IPS-NIHi11 (cell line): ENCODE measurements around the gene RXFP2.
A peak's percentile ranks its signal among the peaks of the same experiment; 100 is the strongest.

Experiments
- DNase-seq: peaks from one replicate; pipeline ENCODE4 v3.0.0; 2012; ENCODE audit warnings: mixed read lengths, low spot score

Gene RXFP2

DNA sequence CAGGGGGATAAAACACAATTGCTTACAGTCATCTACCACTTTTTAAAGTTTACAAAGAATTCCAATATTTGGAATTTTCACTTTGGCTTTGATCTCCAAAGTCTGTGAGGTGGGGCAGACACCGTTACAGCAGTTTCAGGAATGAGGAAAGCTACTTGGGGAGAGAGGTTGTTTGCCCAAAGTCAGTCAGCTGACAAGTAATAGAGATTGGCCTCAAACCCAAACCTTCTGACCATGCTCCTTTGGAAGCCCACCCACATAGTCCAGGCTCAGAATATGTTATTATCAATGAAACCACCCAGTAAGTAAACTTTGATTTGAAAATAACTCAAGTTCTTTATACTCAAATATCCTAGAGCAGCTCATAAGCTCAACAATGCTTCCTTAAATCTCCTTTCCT lies 29.0 kb downstream of the RXFP2 start:
- no peak for DNase-seq

DNA sequence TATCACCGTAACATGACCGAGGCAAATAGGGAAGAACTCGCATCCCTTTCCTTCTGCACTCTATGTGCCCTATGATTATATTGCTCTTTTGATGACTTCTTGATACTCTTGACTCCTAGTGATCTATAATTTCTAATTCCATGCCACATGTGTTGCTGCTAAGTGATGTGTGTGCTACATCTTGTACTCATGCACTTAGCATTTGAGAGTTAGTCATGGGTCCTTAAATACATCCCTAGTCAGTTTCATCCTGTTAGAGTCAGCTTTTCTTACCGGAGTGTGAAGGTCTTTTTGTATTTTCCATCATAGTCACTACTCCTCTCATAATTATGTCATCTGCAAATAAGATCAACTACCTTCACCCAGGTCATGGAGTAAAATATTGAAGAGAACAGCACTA lies 30.2 kb downstream of the RXFP2 start:
- no peak for DNase-seq

DNA sequence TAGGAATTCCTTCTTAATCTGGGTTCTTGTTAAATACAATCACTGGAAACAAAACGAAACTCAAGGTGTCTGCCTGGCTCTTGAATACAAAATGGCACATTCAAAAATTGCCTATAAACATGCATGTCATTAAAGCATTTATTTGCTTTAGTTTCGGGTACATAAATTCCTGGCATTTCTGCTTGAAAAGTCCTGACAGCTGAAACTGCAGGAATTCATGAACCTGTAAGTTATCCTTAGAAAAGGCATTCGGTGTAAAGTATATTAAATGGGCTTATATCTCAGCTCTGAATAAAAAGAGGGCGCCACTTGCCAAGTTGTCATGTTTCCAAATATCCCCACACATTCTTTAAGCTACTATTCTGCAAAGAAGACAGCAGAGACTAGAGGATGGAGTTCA lies 32.9 kb downstream of the RXFP2 start:
- no peak for DNase-seq

- DNase-seq: no peak
Observed at GRCh38 chr13:31773538-31773937, 34.2 kb downstream of the RXFP2 start.

DNA sequence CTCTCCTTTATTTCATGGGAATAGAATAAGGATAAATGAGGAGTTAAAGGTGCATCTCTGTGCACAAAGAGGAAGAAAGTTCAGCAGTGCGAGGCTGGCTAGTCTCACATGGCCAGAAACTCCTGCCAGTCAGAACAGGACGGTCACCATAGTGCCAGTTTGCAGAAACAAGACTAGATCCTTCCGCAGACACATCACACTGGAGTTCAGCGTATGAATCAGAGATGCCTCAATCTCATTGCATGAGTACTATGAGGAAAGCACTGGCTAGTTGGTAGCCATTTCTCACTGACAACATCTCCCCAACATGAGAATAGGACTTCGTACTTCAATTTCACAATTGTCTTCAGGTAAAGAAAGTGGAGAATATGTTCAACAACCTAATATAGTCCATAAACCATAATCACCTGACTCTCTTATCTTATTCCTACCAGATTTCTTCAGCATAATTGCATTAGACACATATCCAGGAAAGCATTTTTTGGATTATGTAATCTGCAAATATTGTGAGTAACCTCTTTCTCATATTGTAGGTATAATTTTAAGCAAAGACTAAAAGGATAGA lies 34.9 kb downstream of the RXFP2 start:
- no peak for DNase-seq

- DNase-seq: no peak
Observed at GRCh38 chr13:31775148-31775547, 35.8 kb downstream of the RXFP2 start.

- DNase-seq: no peak
Observed at GRCh38 chr13:31775686-31776085, 36.4 kb downstream of the RXFP2 start.

DNA sequence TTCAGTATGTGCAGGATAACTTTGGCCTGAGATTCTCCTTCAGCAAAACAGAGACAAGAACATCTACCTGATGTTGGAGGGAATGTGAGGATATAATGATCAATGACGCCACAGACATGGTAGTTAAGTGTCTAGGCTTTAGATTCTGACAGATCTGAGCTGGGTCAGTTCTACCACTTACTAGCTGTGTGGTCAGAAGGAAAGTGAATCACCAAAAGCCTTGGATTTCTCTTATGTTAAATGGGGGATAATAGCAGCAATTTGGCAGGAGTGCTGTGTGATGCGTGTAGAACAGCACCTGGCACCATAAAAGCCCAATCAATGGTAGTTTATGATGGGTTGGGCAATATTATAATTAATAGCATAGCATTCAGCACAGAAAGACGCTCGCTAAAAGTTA lies 41.7 kb downstream of the RXFP2 start:
- DNase-seq: no peak

DNA sequence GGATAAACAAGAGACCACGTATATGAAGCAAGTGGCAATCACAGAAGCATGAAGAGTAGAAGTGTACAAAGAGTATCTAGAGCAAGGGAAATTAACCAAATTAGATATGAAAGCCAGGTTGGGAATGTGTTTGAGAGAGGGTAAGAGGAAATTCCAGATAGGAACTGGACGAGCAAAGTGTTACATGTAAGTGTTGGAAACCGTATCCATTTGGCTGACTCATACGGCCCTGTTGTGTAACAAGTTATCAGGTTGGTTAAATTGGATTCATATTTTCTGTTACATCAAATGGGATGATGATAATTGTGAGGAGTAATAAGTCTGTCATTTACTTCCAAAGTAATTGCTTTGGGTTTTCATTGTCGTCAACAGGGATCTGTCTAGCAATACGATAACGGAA lies 46.7 kb downstream of the RXFP2 start:
- DNase-seq: no peak

DNA sequence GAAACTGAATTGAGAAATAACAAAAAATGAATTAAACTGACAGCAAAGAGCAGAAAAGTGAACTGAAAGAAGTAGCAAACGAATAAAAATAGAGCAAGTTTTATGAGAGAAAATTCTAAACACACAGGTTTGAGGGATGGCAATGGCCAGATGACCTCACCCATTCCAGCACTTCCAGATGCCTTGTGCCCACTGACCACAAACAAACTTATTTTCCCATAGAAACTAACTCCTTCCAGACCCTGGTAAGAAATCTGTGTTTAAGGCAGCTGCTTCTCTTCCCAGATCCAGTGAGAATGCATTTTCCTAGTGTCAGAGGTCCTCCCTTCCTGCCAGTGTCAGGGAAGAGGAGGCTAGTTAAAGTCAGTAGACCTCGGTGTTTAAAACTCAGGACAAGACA lies 51.7 kb downstream of the RXFP2 start:
- no peak for DNase-seq

- no peak for DNase-seq
Observed at GRCh38 chr13:31793246-31793645, 53.9 kb downstream of the RXFP2 start.

- DNase-seq: no peak
Observed at GRCh38 chr13:31794452-31794851, 55.1 kb downstream of the RXFP2 start.

- peak; percentile 55 for DNase-seq
Observed at GRCh38 chr13:31797154-31797775, 57.9 kb downstream of the RXFP2 start.

DNA sequence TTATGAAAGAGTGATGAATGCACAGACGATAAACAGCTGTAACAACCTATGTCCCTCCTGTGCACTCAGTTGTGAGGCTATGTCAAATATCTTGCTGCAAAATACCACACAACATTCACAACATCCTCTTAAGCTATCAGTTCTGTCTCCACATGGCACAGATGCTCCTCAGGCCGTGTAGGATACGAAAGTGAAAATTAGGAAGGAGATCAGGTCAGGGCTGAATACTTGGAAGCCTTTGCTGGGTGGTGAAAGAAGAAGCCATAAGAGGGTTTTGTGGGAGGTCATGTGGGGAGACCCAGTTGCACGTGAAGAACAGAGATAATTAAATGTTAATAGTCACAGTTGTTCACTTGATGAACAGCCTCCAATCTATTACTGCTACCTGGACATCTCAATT lies 58.9 kb downstream of the RXFP2 start:
- no peak for DNase-seq

DNA sequence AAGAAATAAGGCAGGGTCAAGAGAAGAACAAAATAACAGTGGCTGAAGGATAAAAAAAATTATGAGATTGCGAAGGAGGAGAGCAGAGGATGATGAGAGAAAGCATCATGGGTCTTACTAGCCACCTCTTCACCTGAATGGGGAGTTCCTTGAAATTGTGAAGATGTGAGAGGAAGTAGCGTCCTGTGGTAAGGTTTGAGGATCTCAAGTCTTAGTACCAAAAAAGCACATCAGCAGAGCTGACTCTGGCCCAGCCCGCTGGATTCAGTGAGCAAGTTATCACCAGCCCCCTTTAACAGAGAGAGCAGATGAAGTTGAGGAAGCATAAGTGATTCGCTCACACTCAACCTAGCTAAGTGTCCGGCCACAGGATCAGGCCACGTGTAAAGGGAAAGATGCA lies 61.8 kb downstream of the RXFP2 start:
- DNase-seq: no peak

DNA sequence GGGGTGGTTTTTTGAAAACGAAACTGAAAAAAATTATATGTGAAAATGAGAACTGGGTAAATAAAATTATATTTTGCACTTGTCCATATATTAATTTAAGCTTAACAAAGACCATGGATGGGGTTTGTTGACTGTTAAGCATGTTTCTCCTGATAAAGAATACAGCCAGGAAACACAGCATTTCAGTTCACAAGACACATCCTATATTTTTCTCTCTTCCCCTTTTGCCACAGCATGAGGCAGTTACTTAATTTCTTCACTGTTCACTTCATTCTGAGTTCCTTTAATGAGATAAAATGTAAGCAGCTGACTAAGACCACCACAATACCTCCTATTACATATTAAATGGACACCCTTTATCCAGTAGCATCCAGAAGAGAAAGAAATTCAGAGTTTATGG lies 64.0 kb downstream of the RXFP2 start:
- no peak for DNase-seq

DNA sequence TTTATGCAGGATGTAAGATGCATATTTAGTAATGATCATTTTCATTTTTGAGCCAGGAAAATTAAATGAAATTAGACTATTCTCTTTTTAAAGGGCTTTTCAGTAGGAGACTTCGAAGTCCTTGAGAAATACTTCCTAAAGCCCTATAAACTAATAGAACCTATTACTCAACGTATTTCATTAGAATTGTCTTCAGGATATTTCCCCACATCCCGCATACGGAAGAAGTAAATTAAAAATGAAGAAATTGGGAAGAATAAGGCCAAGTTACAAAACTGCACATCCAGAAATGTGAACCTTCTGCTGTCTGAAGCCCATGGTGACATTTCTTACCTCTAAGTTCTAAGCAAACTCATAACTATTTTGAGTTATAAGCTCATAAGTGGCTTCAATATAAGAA lies 66.5 kb downstream of the RXFP2 start:
- no peak for DNase-seq

DNA sequence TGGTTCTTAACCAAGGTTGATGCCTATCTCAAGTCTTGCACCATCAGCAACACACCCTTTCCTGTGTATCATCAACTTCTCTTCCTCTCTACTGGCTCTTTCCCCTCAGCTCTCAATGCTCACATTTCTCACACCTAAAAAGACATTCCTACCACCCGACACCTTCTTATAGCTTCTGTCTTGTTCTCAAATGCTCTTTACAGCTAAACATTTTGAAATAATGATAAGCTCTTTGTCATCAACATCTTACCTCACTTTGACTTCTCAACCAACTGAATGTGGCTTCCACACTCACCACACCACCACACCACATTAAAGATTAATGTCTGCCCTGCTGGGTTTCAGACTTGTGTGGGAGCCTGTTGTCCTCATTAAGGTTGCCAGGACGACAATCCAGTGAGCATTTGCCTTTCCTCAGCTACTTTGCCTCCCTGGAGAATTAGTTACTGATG lies 67.8 kb downstream of the RXFP2 start:
- DNase-seq: no peak

DNA sequence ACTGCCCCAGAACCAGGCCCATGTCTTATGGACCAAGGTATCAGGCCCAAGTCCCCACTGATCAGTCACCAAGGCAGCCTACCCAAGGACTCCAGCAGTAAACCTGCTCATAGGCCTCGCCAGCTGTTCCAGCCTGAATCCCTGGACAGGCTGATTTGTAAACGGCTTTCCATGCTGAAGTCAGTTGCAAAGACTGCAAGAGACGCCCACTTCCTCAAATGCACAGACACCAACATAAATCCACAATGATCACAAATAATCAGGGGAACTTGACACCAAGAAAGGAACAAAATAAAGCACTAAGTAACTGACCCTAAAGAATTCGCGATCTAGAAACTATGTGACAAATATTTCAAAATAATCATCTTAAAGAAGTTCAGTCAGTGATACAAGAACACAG lies 75.2 kb downstream of the RXFP2 start:
- DNase-seq: no peak

DNA sequence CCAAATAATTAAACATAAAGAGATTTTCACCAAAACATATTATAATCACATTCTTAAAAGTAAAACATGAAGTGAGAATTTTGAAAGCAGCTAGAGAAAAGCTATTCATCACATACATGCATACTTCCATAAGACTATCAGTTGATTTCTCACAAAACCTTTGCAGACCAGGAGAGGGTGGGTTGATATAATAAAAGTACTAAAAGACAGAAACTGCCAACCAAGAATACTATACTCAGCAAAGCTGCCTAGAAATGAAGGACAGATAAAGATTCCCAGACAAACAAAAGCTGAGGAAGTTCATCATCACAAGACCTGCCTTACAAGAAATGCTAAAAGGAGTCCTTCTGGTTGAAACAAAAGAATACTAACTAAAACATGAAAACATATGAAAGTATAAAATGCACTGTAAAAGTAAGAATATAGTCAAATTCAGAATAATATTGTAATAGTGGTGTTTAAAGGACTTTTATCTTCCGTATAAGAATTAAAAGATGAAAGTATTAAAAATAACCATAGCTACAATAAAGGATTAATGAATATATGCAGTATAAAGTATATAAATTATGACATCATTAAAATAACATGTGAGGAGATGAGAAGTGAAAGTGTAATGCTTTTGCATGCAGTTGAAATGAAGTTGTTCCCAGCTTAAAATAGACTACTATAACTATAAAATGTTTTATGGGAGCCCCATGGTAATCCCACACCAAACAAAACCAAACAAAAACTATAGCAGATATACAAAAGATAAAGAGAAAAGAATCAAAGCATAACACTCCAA lies 76.2 kb downstream of the RXFP2 start:
- DNase-seq: no peak

GRCh38 chr13:31818236-31818635 lies 78.9 kb downstream of the RXFP2 start:
- no peak for DNase-seq

- DNase-seq: no peak
Observed at GRCh38 chr13:31824705-31825517, 85.6 kb downstream of the RXFP2 start.

DNA sequence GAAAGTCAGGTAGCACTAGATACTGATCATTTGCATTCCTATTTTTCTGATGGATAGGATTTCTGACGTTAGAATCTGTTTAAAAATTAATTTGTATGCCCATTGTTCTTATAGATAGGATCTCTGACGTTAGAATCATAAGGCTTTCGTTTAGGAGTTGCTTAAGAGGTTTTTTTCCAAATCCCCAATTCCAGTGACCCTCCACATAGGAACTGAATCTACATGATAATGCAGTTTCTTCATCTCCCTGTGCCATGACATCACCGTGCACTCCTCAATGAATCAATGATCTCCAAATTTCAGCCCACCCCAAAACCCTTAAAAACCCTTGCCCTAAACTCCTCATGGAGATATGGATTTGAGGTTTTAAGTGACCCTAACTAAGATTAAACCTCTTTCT lies 87.2 kb downstream of the RXFP2 start:
- no peak for DNase-seq
